Mucosa of descending colon (tissue), 3 donors: ENCODE results near the gene ACTL7B. TPM values are rescaled to one million over a fixed set of nuclear protein-coding genes. Genes with fewer than 3 reads are reported as not detected.

Experiments used
- ATAC-seq: fragments of 200-7000 bp; cut with Tn5 transposase; one replicate; pipeline ENCODE4 v1.9.1; 2020; ENCODE audit warnings: mild to moderate bottlenecking, moderate library complexity
- DNase-seq, 3 donors: peaks; one replicate each; pipeline ENCODE4 v3.0.0-alpha.2; 2020
- H3K36me3 ChIP-seq: fragments of 200-600 bp; one replicate; pipeline ENCODE4 v1.8.0; 2021; ENCODE audit warnings: low read depth, mild to moderate bottlenecking
- H3K4me1 ChIP-seq: fragments of 200-600 bp; one replicate; pipeline ENCODE4 v1.8.0; 2021; ENCODE audit warnings: low read depth, mild to moderate bottlenecking
- H3K4me3 ChIP-seq: fragments of 200-600 bp; one replicate; pipeline ENCODE4 v1.8.0; 2021; ENCODE audit warnings: mild to moderate bottlenecking
- H3K9me3 ChIP-seq: fragments of 200-600 bp; one replicate; pipeline ENCODE4 v1.8.0; 2021; ENCODE audit warnings: mild to moderate bottlenecking
- intact Hi-C, 2 donors: fragments of 100-400 bp; cut with DNase I in 1 of 2; cut with micrococcal nuclease in 1 of 2; formaldehyde crosslinking; loops; one replicate each; pipeline versions ENCODE4 v1.11.0 to v1.11.1; 2022; cut with DNase I, micrococcal nuclease
- total RNA-seq, 3 donors: library from RNA; stranded (reverse); fragmentation: NEBNext Ultra II Directional in 2 of 3; extraction: Animal tissue kit (Norgen Biotek cat#: 25700) in 2 of 3; gene quantifications; one replicate each; pipeline versions ENCODE4 v1.2.1 to v1.2.4, GENCODE V29; 2021 to 2023
- TF ChIP-seq, protein P1 (sequence below): fragments of 200-600 bp; IDR thresholded peaks from one replicate; pipeline ENCODE4 v1.8.0; 2022; ENCODE audit warnings: antibody characterized with exemption, mild to moderate bottlenecking
- donor health status: DM: no; HTN: no; CAD: no; lungs with moderate emphysema.
- donor health status: DM: no; HTN: no; CAD: no.
- donor health status: DM: no; HTN: yes; CAD: no.

ACTL7B gene
- total RNA-seq, 3 donors from 2014 or later, result not detected

DNA sequence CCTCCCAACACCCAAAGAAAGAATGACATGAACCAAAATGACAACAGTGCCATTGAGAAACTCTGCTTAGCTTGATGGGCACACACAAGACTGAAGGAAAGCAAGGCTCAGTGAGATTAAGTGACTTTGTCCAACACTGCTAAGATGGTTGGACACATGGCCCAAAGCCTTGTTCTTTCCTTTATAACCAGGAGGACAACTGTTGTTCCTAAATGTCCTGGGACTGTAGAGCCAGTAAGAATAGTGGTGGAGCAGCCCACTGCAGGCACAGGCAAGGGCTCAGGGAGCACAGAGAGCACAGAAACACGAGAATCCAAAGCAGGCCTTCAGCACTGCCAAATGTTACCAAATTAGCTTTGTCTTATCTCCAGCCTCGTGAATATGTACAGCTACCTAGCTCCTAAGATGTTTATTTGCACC lies 10.2 kb upstream of the ACTL7B start:
- no peaks in the 10 kb centered on the region for H3K4me1 ChIP-seq
- H3K36me3 ChIP-seq, result no peaks in the 10 kb centered on the region
- H3K9me3 ChIP-seq, result no peaks in the 10 kb centered on the region
- no peak for ATAC-seq
- DNase-seq, result no peak
- H3K4me3 ChIP-seq, result no peak overlapping the region
- TF ChIP-seq, protein P1, sequence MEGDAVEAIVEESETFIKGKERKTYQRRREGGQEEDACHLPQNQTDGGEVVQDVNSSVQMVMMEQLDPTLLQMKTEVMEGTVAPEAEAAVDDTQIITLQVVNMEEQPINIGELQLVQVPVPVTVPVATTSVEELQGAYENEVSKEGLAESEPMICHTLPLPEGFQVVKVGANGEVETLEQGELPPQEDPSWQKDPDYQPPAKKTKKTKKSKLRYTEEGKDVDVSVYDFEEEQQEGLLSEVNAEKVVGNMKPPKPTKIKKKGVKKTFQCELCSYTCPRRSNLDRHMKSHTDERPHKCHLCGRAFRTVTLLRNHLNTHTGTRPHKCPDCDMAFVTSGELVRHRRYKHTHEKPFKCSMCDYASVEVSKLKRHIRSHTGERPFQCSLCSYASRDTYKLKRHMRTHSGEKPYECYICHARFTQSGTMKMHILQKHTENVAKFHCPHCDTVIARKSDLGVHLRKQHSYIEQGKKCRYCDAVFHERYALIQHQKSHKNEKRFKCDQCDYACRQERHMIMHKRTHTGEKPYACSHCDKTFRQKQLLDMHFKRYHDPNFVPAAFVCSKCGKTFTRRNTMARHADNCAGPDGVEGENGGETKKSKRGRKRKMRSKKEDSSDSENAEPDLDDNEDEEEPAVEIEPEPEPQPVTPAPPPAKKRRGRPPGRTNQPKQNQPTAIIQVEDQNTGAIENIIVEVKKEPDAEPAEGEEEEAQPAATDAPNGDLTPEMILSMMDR, result no peak
- intact Hi-C loops, result no loop called here

DNA sequence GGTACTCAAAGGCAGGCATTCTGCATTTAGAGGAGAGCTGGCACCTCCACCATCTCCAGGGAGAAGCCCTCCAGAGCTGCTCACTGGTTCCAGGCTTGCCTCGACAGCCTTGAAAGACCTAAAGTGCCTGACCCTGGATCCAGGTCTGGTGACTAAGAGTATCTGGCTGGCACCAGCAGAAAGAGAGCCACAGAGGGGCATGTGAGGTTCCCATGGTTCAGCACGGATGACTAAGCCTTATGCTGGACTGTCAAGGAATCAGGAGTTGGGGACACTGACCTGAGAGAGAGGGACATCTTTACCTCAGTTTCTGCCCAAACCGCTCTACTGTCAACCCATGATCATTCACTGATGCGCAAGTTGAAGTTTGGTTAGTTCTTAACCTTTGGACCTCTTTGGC lies 9.3 kb upstream of the ACTL7B start:
- ATAC-seq (no peak), DNase-seq (no peak)
- H3K4me1 ChIP-seq, result no peaks in the 10 kb centered on the region
- intact Hi-C loops, result no loop called here
- TF ChIP-seq, protein P1, result no peak
- no peaks in the 10 kb centered on the region for H3K36me3 ChIP-seq
- H3K9me3 ChIP-seq, result no peaks in the 10 kb centered on the region
- no peak overlapping the region for H3K4me3 ChIP-seq

DNA sequence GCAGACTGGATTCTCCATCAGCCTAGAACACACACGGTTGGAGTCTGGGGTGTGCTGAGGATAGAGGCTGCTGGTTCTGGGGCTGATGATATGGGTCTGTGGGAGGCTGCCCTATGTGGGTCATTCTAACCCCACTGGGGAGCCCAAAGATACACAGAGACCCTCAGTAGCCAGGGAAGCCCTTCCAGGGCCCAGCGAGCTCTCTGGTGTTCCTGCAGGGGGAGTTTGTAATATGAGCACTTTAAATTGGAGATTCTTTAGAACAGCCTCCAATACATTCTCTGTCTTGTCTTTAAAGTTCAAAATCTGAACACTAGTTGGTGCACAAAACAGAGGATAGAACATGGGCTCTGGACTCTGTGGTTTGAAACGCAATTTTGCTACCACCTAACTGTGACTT lies 8.7 kb upstream of the ACTL7B start:
- Histone ChIP-seq H3K9me3 (no peaks in the 10 kb centered on the region), H3K36me3 (no peaks in the 10 kb centered on the region), H3K4me3 (no peak overlapping the region), H3K4me1 (no peaks in the 10 kb centered on the region)
- ATAC-seq, result no peak
- no peak for DNase-seq
- intact Hi-C loops, result no loop called here
- TF ChIP-seq, protein P1, result no peak

DNA sequence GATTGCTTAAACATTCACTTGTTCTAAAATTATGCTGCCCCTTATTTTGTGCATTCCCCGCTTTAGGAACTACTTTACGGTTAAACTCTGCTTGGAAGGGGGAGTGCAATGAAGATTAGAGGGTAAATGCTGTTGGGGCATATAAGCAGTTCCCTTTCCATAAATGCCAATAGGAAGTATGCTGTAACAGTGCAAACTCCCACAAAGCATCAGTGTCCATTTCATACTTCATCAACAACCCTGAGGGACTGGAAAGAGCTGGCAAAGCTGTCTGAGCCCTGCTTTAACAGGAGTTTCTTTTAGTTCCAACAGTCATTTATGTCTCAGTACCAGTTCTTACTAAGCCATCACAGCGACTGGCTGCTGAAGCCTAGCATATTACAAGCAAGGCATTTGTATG lies 8.1 kb upstream of the ACTL7B start:
- TF ChIP-seq, protein P1, result no peak
- H3K4me3 ChIP-seq, result no peak overlapping the region
- H3K4me1 ChIP-seq, result no peaks in the 10 kb centered on the region
- DNase-seq (no peak), ATAC-seq (no peak)
- no peaks in the 10 kb centered on the region for H3K9me3 ChIP-seq
- intact Hi-C loops, result no loop called here
- H3K36me3 ChIP-seq, result no peaks in the 10 kb centered on the region

DNA sequence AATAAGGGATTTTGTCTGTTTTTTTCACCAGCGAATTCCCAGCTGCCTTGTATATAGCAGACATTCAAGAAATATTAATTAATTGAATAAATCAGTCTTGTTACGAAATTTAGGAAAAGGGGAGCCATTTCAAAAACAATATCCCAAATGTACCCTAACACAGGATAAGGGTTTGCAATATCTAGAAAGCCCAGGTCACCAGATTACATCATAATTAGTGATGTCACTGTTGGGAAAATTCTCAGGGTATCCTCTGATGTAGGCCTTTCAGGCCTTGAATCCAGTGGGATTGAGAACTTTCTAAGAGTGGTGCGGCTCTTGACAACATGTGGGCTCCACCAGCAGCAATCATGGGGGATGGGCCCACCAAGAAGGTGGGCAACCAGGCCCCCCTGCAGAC lies 6.2 kb upstream of the ACTL7B start, which contains the start of gene ACTL7A:
TSS of gene ACTL7A (plus strand) at position 270 of the 400 bp plus-strand sequence. CDS start at position 327, 57 bp downstream.
- H3K36me3 ChIP-seq, result no peaks in the 10 kb centered on the region
- TF ChIP-seq, protein P1, result no peak
- H3K9me3 ChIP-seq, result no peaks in the 10 kb centered on the region
- no peak for ATAC-seq
- DNase-seq, result no peak
- intact Hi-C loops, result no loop called here
- H3K4me3 ChIP-seq, result no peak within 1 kb of the TSS
- no peaks in the 10 kb centered on the region for H3K4me1 ChIP-seq

DNA sequence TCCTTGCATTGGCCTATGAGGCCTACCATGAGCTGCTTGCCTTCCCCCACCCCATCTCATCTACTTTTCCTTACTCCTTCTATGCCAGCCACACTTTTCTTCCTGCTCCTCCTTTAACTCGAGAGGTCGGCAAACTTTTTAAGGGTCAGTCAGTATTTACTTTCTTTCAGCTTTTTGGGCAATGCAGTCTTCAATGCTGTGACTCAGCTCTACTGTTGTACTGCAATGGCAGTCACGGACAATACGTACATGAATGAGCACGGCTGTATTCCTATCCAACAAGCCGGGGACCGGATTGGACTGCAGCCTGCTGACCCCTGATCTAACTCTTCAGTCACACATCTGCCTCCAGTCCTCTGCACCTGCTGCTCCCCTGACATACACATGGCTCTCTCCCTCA lies 5.7 kb upstream of the ACTL7B start:
- TF ChIP-seq, protein P1, result no peak
- Histone ChIP-seq H3K4me3 (no peak overlapping the region), H3K9me3 (no peaks in the 10 kb centered on the region), H3K36me3 (no peaks in the 10 kb centered on the region), H3K4me1 (no peaks in the 10 kb centered on the region)
- intact Hi-C loops, result no loop called here
- ATAC-seq (no peak), DNase-seq (no peak)
